Panc1 (cell line): ENCODE measurements around the gene MYO18A. TPM values are rescaled to one million over a fixed set of nuclear protein-coding genes. Genes with fewer than 3 reads are reported as not detected.
"Not testable (repeated sequence)": the region's sequence is repeated elsewhere in the genome, so short reads cannot be mapped to it uniquely, and the experiment has no call there.

Experiments
- ATAC-seq: fragments of 200-7000 bp; cut with Tn5 transposase; 2 replicates; pipeline ENCODE4 v1.9.1; 2020; ENCODE audit warnings: mild to moderate bottlenecking, moderate library complexity
- Bru-seq: library from RNA; stranded (reverse); fragments of 400-500 nt; gene quantifications from one replicate; lab custom pipeline; 2021; lab: Mats Ljungman, UMichigan
- BruChase-seq, 2 experiments: library from RNA; stranded (reverse); fragments of 400-500 nt; gene quantifications; one replicate each; lab custom pipeline; 2021; lab: Mats Ljungman, UMichigan
- BruUV-seq: library from RNA; stranded (reverse); fragments of 400-500 nt; replicated peaks from 2 replicates; lab custom pipeline; 2021; lab: Mats Ljungman, UMichigan
- CTCF ChIA-PET: fragments of 300-600 bp; sonication (Branson Sonifier 250); formaldehyde crosslinking; loops from one replicate; lab custom pipeline; 2022; ENCODE audit warnings: antibody characterized with exemption; lab: Charles Lee
- POLR2A ChIA-PET: fragments of 300-600 bp; sonication (Branson Sonifier 250); formaldehyde crosslinking; loops from one replicate; lab custom pipeline; 2022; ENCODE audit warnings: antibody characterized with exemption; lab: Charles Lee
- DNase-seq: peaks from one replicate; pipeline ENCODE4 v3.0.0-alpha.2; 2010; ENCODE audit warnings: low read depth, low spot score
- H3K27ac ChIP-seq: 2 replicates; pipeline ENCODE4 v1.5.1; 2011; ENCODE audit warnings: mild to moderate bottlenecking, low read length, inconsistent platforms
- H3K27me3 ChIP-seq: fragments of 200-500 bp; sonication (Bioruptor generic); 2 replicates; pipeline ENCODE4 v1.6.0; 2014; ENCODE audit warnings: low read length, inconsistent platforms; ENCODE audit not compliant: control insufficient read depth, insufficient read depth
- H3K36me3 ChIP-seq: fragments of 200-500 bp; sonication (Bioruptor generic); 2 replicates; pipeline ENCODE4 v1.5.1; 2014; ENCODE audit warnings: inconsistent platforms, mild to moderate bottlenecking, low read length, moderate library complexity; ENCODE audit not compliant: control insufficient read depth, insufficient read depth
- H3K4me1 ChIP-seq: 2 replicates; pipeline ENCODE4 v1.5.1; 2011; ENCODE audit warnings: inconsistent platforms, mild to moderate bottlenecking, low read length, moderate library complexity; ENCODE audit not compliant: control insufficient read depth, insufficient read depth
- H3K4me3 ChIP-seq, 2 experiments: 2 replicates each; pipeline ENCODE4 v1.5.1; 2011 to 2012; ENCODE audit warnings: low read depth in 2 of 2, low read length in 2 of 2, mild to moderate bottlenecking in 2 of 2, inconsistent platforms in 1 of 2, moderate library complexity in 1 of 2
- H3K9me3 ChIP-seq: fragments of 200-500 bp; sonication (Bioruptor generic); 2 replicates; pipeline ENCODE4 v1.5.1; 2014; ENCODE audit warnings: low read depth, mild to moderate bottlenecking, inconsistent platforms, low read length, moderate library complexity; ENCODE audit not compliant: control insufficient read depth, insufficient read depth
- CTCF ChIP-seq: fragments of 450-650 bp; IDR thresholded peaks from 2 replicates; pipeline ENCODE4 v1.5.1; 2017; ENCODE audit warnings: mild to moderate bottlenecking
- POLR2AphosphoS5 ChIP-seq: IDR thresholded peaks from 2 replicates; pipeline ENCODE4 v1.6.1; 2012; ENCODE audit warnings: mild to moderate bottlenecking, low read depth, low read length, moderate library complexity
- REST ChIP-seq, 2 experiments: IDR thresholded peaks; 2 replicates each; pipeline ENCODE4 v1.6.1; 2011 to 2012; ENCODE audit warnings: low read depth in 2 of 2, control low read depth in 1 of 2, low read length in 1 of 2, mild to moderate bottlenecking in 1 of 2, moderate library complexity in 1 of 2; ENCODE audit not compliant: insufficient read depth in 1 of 2
- SIN3A ChIP-seq: IDR thresholded peaks from 2 replicates; pipeline ENCODE4 v1.6.1; 2012; ENCODE audit warnings: low read depth, mild to moderate bottlenecking, low read length, moderate library complexity, borderline replicate concordance; ENCODE audit not compliant: insufficient read depth
- TCF7L2 ChIP-seq: IDR thresholded peaks from 2 replicates; pipeline ENCODE4 v1.6.1; 2011; ENCODE audit warnings: mild to moderate bottlenecking, low read depth, low read length, inconsistent platforms
- in situ Hi-C: cut with HindIII; loops from 2 replicates; pipeline ENCODE4 v1.10.0; 2016; ENCODE audit warnings: low sequenced_read_pairs, low pct_unique_long_range_greater_than_20kb
- intact Hi-C: fragments of 100-400 bp; cut with micrococcal nuclease; formaldehyde crosslinking; loops from one replicate; pipeline ENCODE4 v1.10.0; 2022; ENCODE audit not compliant: unreplicated experiment
- long read RNA-seq: library from polyadenylated mRNA; unstranded; transcript quantifications from one replicate; pipeline ENCODE4 v2.0.0, GENCODE V29; 2021; ENCODE audit not compliant: unreplicated experiment
- polyA plus RNA-seq: library from polyadenylated mRNA; unstranded; fragments of >200 nt; gene quantifications from one replicate; pipeline ENCODE4 v1.2.1, GENCODE V29; 2012; ENCODE audit warnings: missing spikeins; ENCODE audit not compliant: insufficient read length
- total RNA-seq: library from RNA; stranded (reverse); gene quantifications from one replicate; pipeline ENCODE4 v1.2.1, GENCODE V29; 2021; ENCODE audit not compliant: unreplicated experiment

The MYO18A gene
- total RNA-seq (108 TPM), Bru-seq, nascent RNA (percentile 84 among the genes with signal in this experiment), BruChase-seq, experiment 1, labeled RNA remaining after a 2-hour chase (percentile 85 among the genes with signal in this experiment), BruChase-seq, experiment 2, labeled RNA remaining after a 6-hour chase (percentile 90 among the genes with signal in this experiment)
- polyA plus RNA-seq, result 94.4 TPM
- long read RNA-seq, partial matches to known transcripts, result 138 of 172 reads
- long read RNA-seq, other reads (novel, unspliced or antisense), result 34 of 172 reads

DNA sequence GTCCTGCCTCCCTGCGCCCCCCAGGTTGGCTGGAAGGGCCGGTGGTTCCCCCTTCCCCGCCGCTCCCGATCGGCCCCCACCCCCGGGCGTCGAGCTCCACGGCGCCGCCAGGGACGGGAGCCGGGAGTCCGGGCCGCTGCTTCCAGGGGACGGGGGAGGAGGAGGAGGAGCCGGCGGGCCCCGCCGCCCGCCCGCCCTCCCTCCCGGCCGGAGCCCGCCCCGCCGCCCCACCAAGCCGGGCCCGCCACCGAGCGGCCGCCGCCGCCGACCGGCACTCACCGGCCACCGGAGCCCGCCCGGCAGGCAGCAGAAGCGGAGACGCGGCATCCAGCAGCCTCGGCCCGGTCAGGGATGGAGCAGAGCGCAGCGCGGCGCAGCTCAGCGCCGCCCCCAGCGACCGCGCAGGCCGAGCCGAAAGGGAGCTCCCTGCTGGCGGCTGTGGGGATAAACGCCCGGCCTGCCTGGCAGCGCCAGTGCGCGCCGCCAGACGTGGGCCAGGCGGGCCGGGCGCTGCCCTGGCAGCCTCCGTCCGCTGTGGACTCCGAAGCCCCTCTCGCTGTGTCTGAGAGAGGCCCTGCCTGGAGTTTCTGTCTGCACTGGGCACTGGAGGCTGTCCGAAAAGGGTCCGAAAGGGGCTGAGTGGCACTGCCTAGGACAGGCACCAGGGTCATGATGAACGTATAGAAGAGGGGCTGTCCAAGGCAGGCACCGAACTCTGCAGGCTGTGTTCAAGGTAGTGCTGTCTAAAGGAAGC is at the start of gene MYO18A:
MYO18A (minus strand) TSS at position 365 of the 754 bp plus-strand sequence. CDS start 13,458 bp downstream, outside the sequence.
- peak within 1 kb of the TSS; percentile 54 to 65 for H3K4me3 ChIP-seq
- ATAC-seq (peak; percentile 86), DNase-seq (no peak)
- H3K36me3 ChIP-seq, result no peaks in the 10 kb centered on the region
- BruUV-seq, result no TSS peak
- H3K9me3 ChIP-seq, result no peaks in the 10 kb centered on the region
- no peaks in the 10 kb centered on the region for H3K27me3 ChIP-seq
- peak within 1 kb of the TSS; percentile 83 for H3K27ac ChIP-seq
- in situ Hi-C loops, result no loop called here
- H3K4me1 ChIP-seq, result peaks cover 36% of the 10 kb centered on the region
- TF ChIP-seq REST (IDR thresholded peaks at IDR 0.05; ENCODE audit: insufficient read depth in 1 of 2, low read depth in 2 of 2, low read length in 1 of 2) (peak in 1 of 2 experiments; percentile 72; a peak in 1 of 4 replicates), TCF7L2 (no peak), SIN3A (peak; percentile 69; the same call in 1 of the 2 replicates), CTCF (peak; percentile 94), POLR2AphosphoS5 (peak; percentile 42)
- ChIA-PET POLR2A (interaction anchor here (0.6 to 1.0 kb wide), 5 partner anchors 23 to 209 kb away, joined by 4 to 10 read pairs (median 8); no protein-coding TSS in a partner anchor), CTCF (interaction anchor here (0.5 to 5.6 kb wide), 24 partner anchors 11 to 1814 kb away, joined by 3 to 97 read pairs (median 5); no protein-coding TSS in a partner anchor)
- intact Hi-C loops, result loop anchor here (1.0 to 2.0 kb wide), 2 partner anchors 31 to 39 kb away; no protein-coding TSS in a partner anchor

DNA sequence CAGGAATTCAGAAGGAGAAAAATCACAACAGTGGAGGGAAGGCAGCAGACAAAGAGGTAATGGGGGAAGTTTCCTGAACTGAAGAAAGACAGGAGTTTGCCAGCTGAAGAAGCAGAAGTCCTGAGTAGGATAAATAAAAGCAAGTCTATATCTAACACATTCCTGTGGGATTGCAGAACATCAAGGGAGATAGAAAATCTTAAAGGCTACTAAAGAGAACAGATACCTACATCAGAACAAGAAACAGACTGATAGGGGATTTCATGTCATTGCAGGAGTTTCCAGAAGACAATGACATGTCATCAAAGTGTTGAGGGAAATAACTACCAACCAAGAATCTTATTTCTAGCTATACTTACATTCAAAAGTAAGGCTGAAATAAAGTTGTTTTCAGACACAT is 45.2 kb upstream of the MYO18A start:
- Histone ChIP-seq H3K4me1 (no peaks in the 10 kb centered on the region), H3K36me3 (no peaks in the 10 kb centered on the region), H3K27ac (no peak overlapping the region), H3K9me3 (no peaks in the 10 kb centered on the region), H3K27me3 (no peaks in the 10 kb centered on the region), H3K4me3 (no peak overlapping the region)
- CTCF ChIA-PET, result interaction anchor here (0.7 to 1.5 kb wide), 2 partner anchors 65 to 77 kb away, joined by 5 to 10 read pairs; no protein-coding TSS in a partner anchor
- DNase-seq (no peak), ATAC-seq (no peak)
- POLR2A ChIA-PET, result interaction anchor here (0.8 kb wide), 1 partner anchor 93 kb away, joined by 3 read pairs; no protein-coding TSS in a partner anchor
- TF ChIP-seq REST (IDR thresholded peaks at IDR 0.05; ENCODE audit: insufficient read depth in 1 of 2, low read depth in 2 of 2, low read length in 1 of 2), result no peak
- TF ChIP-seq TCF7L2, result no peak
- TF ChIP-seq POLR2AphosphoS5, result no peak
- no peak for TF ChIP-seq SIN3A
- TF ChIP-seq CTCF, result no peak
- intact Hi-C loops (no loop called here), in situ Hi-C loops (no loop called here)
- no TSS peak for BruUV-seq

DNA sequence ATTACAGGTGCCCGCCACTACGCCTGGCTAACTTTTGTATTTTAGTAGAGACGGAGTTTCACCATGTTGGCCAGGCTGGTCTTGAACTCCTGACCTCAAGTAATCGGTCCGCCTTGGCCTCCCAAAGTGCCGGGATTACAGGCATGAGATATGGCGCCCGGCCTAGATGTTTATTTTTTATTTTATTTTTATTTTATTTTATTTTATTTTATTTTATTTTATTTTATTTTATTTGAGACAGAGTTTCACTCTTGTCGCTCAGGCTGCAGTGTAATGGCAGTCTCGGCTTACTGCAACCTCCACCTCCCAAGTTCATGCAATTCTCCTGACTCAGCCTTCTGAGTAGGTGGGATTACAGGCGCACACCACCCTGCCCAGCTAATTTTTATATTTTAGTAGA is 41.1 kb upstream of the MYO18A start:
- H3K36me3 ChIP-seq, DNase-seq, POLR2A ChIA-PET, H3K9me3 ChIP-seq, intact Hi-C loops, CTCF ChIA-PET, H3K27ac ChIP-seq, ATAC-seq, H3K4me1 ChIP-seq, BruUV-seq, in situ Hi-C loops, H3K27me3 ChIP-seq, H3K4me3 ChIP-seq: not testable (repeated sequence)
